RWPE1 (cell line): ENCODE data around the gene DDHD1.
A peak's percentile ranks its signal among the peaks of the same experiment; 100 is the strongest.

Experiments used
- CTCF ChIA-PET: fragments of 350-600 bp; sonication (Branson Sonifier 250); formaldehyde crosslinking; extraction: SDS; loops from one replicate; lab custom pipeline; 2021; lab: Yijun Ruan, JAX
- POLR2A ChIA-PET: fragments of 400-600 bp; formaldehyde crosslinking; extraction: SDS; loops from one replicate; lab custom pipeline; 2020; ENCODE audit warnings: antibody characterized with exemption; ENCODE audit not compliant: low non-redundant PET; lab: Yijun Ruan, JAX
- DNase-seq: peaks from one replicate; pipeline ENCODE4 v3.0.0; 2012; ENCODE audit warnings: low spot score
- H3K27ac ChIP-seq: fragments of 450-650 bp; 2 replicates; pipeline ENCODE4 v1.5.1; 2017
- CTCF ChIP-seq: fragments of 450-650 bp; conservative IDR thresholded peaks from 2 replicates; pipeline ENCODE4 v1.5.1; 2017; ENCODE audit warnings: low read depth, mild to moderate bottlenecking

The DDHD1 gene

GRCh38 chr14:53174918-53175317 lies 21.8 kb upstream of the DDHD1 start:
- DNase-seq: no peak
- no peak overlapping the region for H3K27ac ChIP-seq
- CTCF ChIA-PET: no interaction called here
- POLR2A ChIA-PET: no interaction called here
- no peak for TF ChIP-seq CTCF

GRCh38 chr14:53168786-53169185 lies 15.7 kb upstream of the DDHD1 start:
- POLR2A ChIA-PET: no interaction called here

GRCh38 chr14:53167602-53168328 lies 14.6 kb upstream of the DDHD1 start:
- no peak overlapping the region for H3K27ac ChIP-seq
- ChIA-PET CTCF (no interaction called here), POLR2A (no interaction called here)
- DNase-seq: no peak
- TF ChIP-seq CTCF: no peak

More at GRCh38 chr14:53168786-53169185, 15.7 kb upstream of the DDHD1 start:
- H3K27ac ChIP-seq: no peak overlapping the region
- CTCF ChIA-PET: no interaction called here
- DNase-seq: no peak
- TF ChIP-seq CTCF: no peak

GRCh38 chr14:53161758-53162435 lies 8.8 kb upstream of the DDHD1 start:
- CTCF ChIA-PET: no interaction called here
- H3K27ac ChIP-seq: no peak overlapping the region
- POLR2A ChIA-PET: no interaction called here
- DNase-seq: no peak
- TF ChIP-seq CTCF: no peak

- DNase-seq: no peak
- CTCF ChIA-PET: interaction anchor here (0.7 kb wide), 1 partner anchor 292 kb away, joined by 3 read pairs; no protein-coding TSS in a partner anchor
Measured at GRCh38 chr14:53156238-53156637, 3.1 kb upstream of the DDHD1 start.

GRCh38 chr14:53153702-53154112 lies 584 bp upstream of the DDHD1 start:
- TF ChIP-seq CTCF: no peak
- ChIA-PET POLR2A (no interaction called here), CTCF (interaction anchor here (0.6 kb wide), 1 partner anchor 44 kb away, joined by 4 read pairs; no protein-coding TSS in a partner anchor)
- no peak for DNase-seq
- peak overlapping the region; percentile 83 for H3K27ac ChIP-seq

More at GRCh38 chr14:53156238-53156637, 3.1 kb upstream of the DDHD1 start:
- H3K27ac ChIP-seq: no peak overlapping the region
- TF ChIP-seq CTCF: no peak
- POLR2A ChIA-PET: no interaction called here
